Measurements from ENCODE around the gene ALDH2. TPM values are rescaled to one million over a fixed set of nuclear protein-coding genes. Genes with fewer than 3 reads are reported as not detected.
"Not testable (repeated sequence)": the region's sequence is repeated elsewhere in the genome, so short reads cannot be mapped to it uniquely, and the experiment has no call there.

The ALDH2 gene
- total and polyA plus RNA-seq, 2 experiments from 2014 or later = 130 to 164 TPM

GRCh38 chr12:111803851-111804250, 37.1 kb downstream of the ALDH2 start:
- no peak for TF ChIP-seq CTCF (IDR thresholded peaks at IDR 0.05; ENCODE audit: low read depth, low read length)
- no peak for DNase-seq (ENCODE audit: low read depth in 1 of 2, low spot score in 1 of 2)
- Histone ChIP-seq H3K27me3 (no peaks in the 10 kb centered on the region), H3K4me1 (ENCODE audit: low read depth) (no peaks in the 10 kb centered on the region), H3K36me3 (peaks cover 22% of the 10 kb centered on the region), H3K9me3 (ENCODE audit: low read depth) (no peaks in the 10 kb centered on the region), H3K27ac (no peak overlapping the region), H3K4me3 (no peak overlapping the region)

- TF ChIP-seq CTCF (IDR thresholded peaks at IDR 0.05; ENCODE audit: low read depth, low read length) = no peak
- no peak for DNase-seq (ENCODE audit: low read depth in 1 of 2, low spot score in 1 of 2)
- H3K27me3 ChIP-seq = no peaks in the 10 kb centered on the region
- no peak overlapping the region for H3K27ac ChIP-seq
- no peak overlapping the region for H3K4me3 ChIP-seq
- no peaks in the 10 kb centered on the region for H3K9me3 ChIP-seq (ENCODE audit: low read depth)
- no peaks in the 10 kb centered on the region for H3K4me1 ChIP-seq (ENCODE audit: low read depth)
- H3K36me3 ChIP-seq = peaks cover 10% of the 10 kb centered on the region
Observed at GRCh38 chr12:111806304-111806703, 39.6 kb downstream of the ALDH2 start.

GRCh38 chr12:111807232-111807631, 40.5 kb downstream of the ALDH2 start:
- no peak overlapping the region for H3K4me3 ChIP-seq
- no peaks in the 10 kb centered on the region for H3K4me1 ChIP-seq (ENCODE audit: low read depth)
- TF ChIP-seq CTCF (IDR thresholded peaks at IDR 0.05; ENCODE audit: low read depth, low read length) = no peak
- no peak for DNase-seq (ENCODE audit: low read depth in 1 of 2, low spot score in 1 of 2)
- no peak overlapping the region for H3K27ac ChIP-seq
- no peaks in the 10 kb centered on the region for H3K9me3 ChIP-seq (ENCODE audit: low read depth)
- H3K27me3 ChIP-seq = no peaks in the 10 kb centered on the region
- H3K36me3 ChIP-seq = peaks cover 10% of the 10 kb centered on the region

GRCh38 chr12:111812881-111813741, 46.4 kb downstream of the ALDH2 start:
- no peaks in the 10 kb centered on the region for H3K9me3 ChIP-seq (ENCODE audit: low read depth)
- peak; percentile 91 to 92 for DNase-seq (ENCODE audit: low read depth in 1 of 2, low spot score in 1 of 2)
- peak; percentile 81 for TF ChIP-seq CTCF (IDR thresholded peaks at IDR 0.05; ENCODE audit: low read depth, low read length)

GRCh38 chr12:111816065-111816615, 49.4 kb downstream of the ALDH2 start:
- no peak for DNase-seq (ENCODE audit: low read depth in 1 of 2, low spot score in 1 of 2)
- H3K27ac ChIP-seq = no peak overlapping the region

More at GRCh38 chr12:111812881-111813741, 46.4 kb downstream of the ALDH2 start:
- Histone ChIP-seq H3K4me3 (no peak overlapping the region), H3K4me1 (ENCODE audit: low read depth) (no peaks in the 10 kb centered on the region), H3K27ac (peak overlapping the region; percentile 12), H3K27me3 (no peaks in the 10 kb centered on the region), H3K36me3 (peaks cover 8% of the 10 kb centered on the region)

GRCh38 chr12:111816898-111817297, 50.2 kb downstream of the ALDH2 start:
- not testable (repeated sequence) for H3K27ac ChIP-seq; H3K4me1 ChIP-seq (ENCODE audit: low read depth); DNase-seq (ENCODE audit: low read depth in 1 of 2, low spot score in 1 of 2); H3K4me3 ChIP-seq; H3K9me3 ChIP-seq (ENCODE audit: low read depth); H3K27me3 ChIP-seq; H3K36me3 ChIP-seq

More at GRCh38 chr12:111816065-111816615, 49.4 kb downstream of the ALDH2 start:
- H3K27me3 ChIP-seq = no peaks in the 10 kb centered on the region
- no peaks in the 10 kb centered on the region for H3K36me3 ChIP-seq
- no peak overlapping the region for H3K4me3 ChIP-seq
- no peak for TF ChIP-seq CTCF (IDR thresholded peaks at IDR 0.05; ENCODE audit: low read depth, low read length)
- no peaks in the 10 kb centered on the region for H3K9me3 ChIP-seq (ENCODE audit: low read depth)
- H3K4me1 ChIP-seq (ENCODE audit: low read depth) = peaks cover 3% of the 10 kb centered on the region

Measured in cardiac muscle cell (in vitro differentiated cells and primary cell).